GM18519 (cell line): ENCODE measurements around the gene HS3ST5.
"Not testable (repeated sequence)": the region's sequence is repeated elsewhere in the genome, so short reads cannot be mapped to it uniquely, and the experiment has no call there.

Experiments used
- ATAC-seq: cut with Tn5 transposase; IDR thresholded peaks from one replicate; pipeline ENCODE4 v1.9.1; 2021; ENCODE audit warnings: mild to moderate bottlenecking, moderate library complexity; ENCODE audit not compliant: unreplicated experiment, low FRiP score

The HS3ST5 gene

GRCh38 chr6:114339706-114340105 lies 3.1 kb downstream of the HS3ST5 start:
- ATAC-seq = no peak

- peak; percentile 79 for ATAC-seq
Measured at GRCh38 chr6:114334237-114334636, 8.6 kb downstream of the HS3ST5 start.

GRCh38 chr6:114327074-114327473 lies 15.7 kb downstream of the HS3ST5 start:
- no peak for ATAC-seq

GRCh38 chr6:114323784-114324183 lies 19.0 kb downstream of the HS3ST5 start:
- ATAC-seq = no peak

- no peak for ATAC-seq
Measured at GRCh38 chr6:114319749-114320148, 23.1 kb downstream of the HS3ST5 start.

GRCh38 chr6:114315831-114316595 lies 26.8 kb downstream of the HS3ST5 start:
- no peak for ATAC-seq

- ATAC-seq = not testable (repeated sequence)
Measured at GRCh38 chr6:114313816-114314215, 29.0 kb downstream of the HS3ST5 start.

- peak; percentile 87 for ATAC-seq
Measured at GRCh38 chr6:114312931-114313330, 29.9 kb downstream of the HS3ST5 start.

GRCh38 chr6:114310053-114310452 lies 32.8 kb downstream of the HS3ST5 start:
- no peak for ATAC-seq

- ATAC-seq = no peak
Measured at GRCh38 chr6:114304304-114304887, 38.4 kb downstream of the HS3ST5 start.

GRCh38 chr6:114301596-114302219 lies 41.1 kb downstream of the HS3ST5 start:
- ATAC-seq = no peak

GRCh38 chr6:114297135-114297534 lies 45.7 kb downstream of the HS3ST5 start:
- no peak for ATAC-seq

GRCh38 chr6:114292431-114292830 lies 50.4 kb downstream of the HS3ST5 start:
- no peak for ATAC-seq

- ATAC-seq = no peak
Measured at GRCh38 chr6:114291428-114291827, 51.4 kb downstream of the HS3ST5 start.

GRCh38 chr6:114290864-114291263 lies 52.0 kb downstream of the HS3ST5 start:
- no peak for ATAC-seq

GRCh38 chr6:114288701-114289495 lies 53.9 kb downstream of the HS3ST5 start:
- no peak for ATAC-seq

- no peak for ATAC-seq
Measured at GRCh38 chr6:114287461-114287860, 55.4 kb downstream of the HS3ST5 start.

GRCh38 chr6:114286211-114286610 lies 56.6 kb downstream of the HS3ST5 start:
- ATAC-seq = no peak

GRCh38 chr6:114284281-114284680 lies 58.5 kb downstream of the HS3ST5 start:
- ATAC-seq = no peak

GRCh38 chr6:114282292-114282691 lies 60.5 kb downstream of the HS3ST5 start:
- no peak for ATAC-seq

- no peak for ATAC-seq
Measured at GRCh38 chr6:114281496-114281895, 61.3 kb downstream of the HS3ST5 start.
